ACC112 (cell line): ENCODE data around the gene RGS12.

Experiments used
- H2AFZ ChIP-seq: fragments of 200-600 bp; sonication (generic); one replicate; pipeline ENCODE4 v1.6.0; 2017; ENCODE audit warnings: antibody characterized with exemption, low read length; ENCODE audit not compliant: unreplicated experiment
- H3K27ac ChIP-seq: fragments of 200-600 bp; sonication (generic); 2 replicates; pipeline ENCODE4 v1.5.1; 2014; ENCODE audit warnings: low read depth, mild to moderate bottlenecking, antibody characterized with exemption, low read length, moderate library complexity
- H3K27me3 ChIP-seq: fragments of 200-600 bp; sonication (generic); 2 replicates; pipeline ENCODE4 v1.6.1; 2014; ENCODE audit warnings: mild to moderate bottlenecking, antibody characterized with exemption, low read length, moderate library complexity, mixed read lengths; ENCODE audit not compliant: insufficient read depth
- H3K36me3 ChIP-seq: fragments of 200-600 bp; sonication (generic); 2 replicates; pipeline ENCODE4 v1.6.1; 2016; ENCODE audit warnings: mild to moderate bottlenecking, antibody characterized with exemption, low read length, moderate library complexity, mixed read lengths; ENCODE audit not compliant: insufficient read depth
- H3K4me1 ChIP-seq: fragments of 200-600 bp; sonication (generic); one replicate; pipeline ENCODE4 v1.6.1; 2016; ENCODE audit warnings: low read length, mixed read lengths; ENCODE audit not compliant: insufficient read depth, unreplicated experiment, control insufficient read depth
- H3K4me3 ChIP-seq: fragments of 200-600 bp; sonication (generic); 2 replicates; pipeline ENCODE4 v1.5.1; 2014; ENCODE audit warnings: mild to moderate bottlenecking, low read depth, low read length
- H3K79me2 ChIP-seq: fragments of 200-600 bp; sonication (generic); one replicate; pipeline ENCODE4 v1.6.0; 2016; ENCODE audit warnings: low read length; ENCODE audit not compliant: control insufficient read depth, unreplicated experiment, insufficient read depth

The RGS12 gene

GRCh38 chr4:3249711-3250437 lies 42.9 kb upstream of the RGS12 start:
- no peak overlapping the region for H3K27ac ChIP-seq
- H2AFZ ChIP-seq = no peak overlapping the region
- no peaks in the 10 kb centered on the region for H3K79me2 ChIP-seq
- no peaks in the 10 kb centered on the region for H3K36me3 ChIP-seq
- no peaks in the 10 kb centered on the region for H3K27me3 ChIP-seq
- no peaks in the 10 kb centered on the region for H3K4me1 ChIP-seq
- H3K4me3 ChIP-seq = no peak overlapping the region

- no peaks in the 10 kb centered on the region for H3K4me1 ChIP-seq
- no peaks in the 10 kb centered on the region for H3K36me3 ChIP-seq
- no peak overlapping the region for H2AFZ ChIP-seq
- H3K27ac ChIP-seq = no peak overlapping the region
- no peak overlapping the region for H3K4me3 ChIP-seq
- no peaks in the 10 kb centered on the region for H3K27me3 ChIP-seq
- H3K79me2 ChIP-seq = no peaks in the 10 kb centered on the region
Observed at GRCh38 chr4:3250438-3250955, 42.3 kb upstream of the RGS12 start.

- H3K36me3 ChIP-seq = no peaks in the 10 kb centered on the region
- H3K4me1 ChIP-seq = no peaks in the 10 kb centered on the region
- H3K4me3 ChIP-seq = no peak overlapping the region
- H3K27me3 ChIP-seq = no peaks in the 10 kb centered on the region
- H3K79me2 ChIP-seq = no peaks in the 10 kb centered on the region
- no peak overlapping the region for H2AFZ ChIP-seq
- no peak overlapping the region for H3K27ac ChIP-seq
Observed at GRCh38 chr4:3250956-3251690, 41.7 kb upstream of the RGS12 start.

GRCh38 chr4:3251691-3252479 lies 40.9 kb upstream of the RGS12 start:
- Histone ChIP-seq H3K27me3 (no peaks in the 10 kb centered on the region), H3K4me3 (no peak overlapping the region), H3K36me3 (no peaks in the 10 kb centered on the region), H3K27ac (no peak overlapping the region), H3K79me2 (no peaks in the 10 kb centered on the region), H2AFZ (no peak overlapping the region), H3K4me1 (no peaks in the 10 kb centered on the region)

GRCh38 chr4:3252480-3252828 lies 40.4 kb upstream of the RGS12 start:
- H3K4me1 ChIP-seq = no peaks in the 10 kb centered on the region
- H2AFZ ChIP-seq = no peak overlapping the region
- H3K79me2 ChIP-seq = no peaks in the 10 kb centered on the region
- no peaks in the 10 kb centered on the region for H3K27me3 ChIP-seq
- H3K36me3 ChIP-seq = no peaks in the 10 kb centered on the region
- no peak overlapping the region for H3K27ac ChIP-seq
- H3K4me3 ChIP-seq = no peak overlapping the region

GRCh38 chr4:3252831-3253641 lies 39.8 kb upstream of the RGS12 start:
- Histone ChIP-seq H3K27ac (no peak overlapping the region), H3K4me1 (no peaks in the 10 kb centered on the region), H3K79me2 (no peaks in the 10 kb centered on the region), H3K27me3 (no peaks in the 10 kb centered on the region), H3K36me3 (no peaks in the 10 kb centered on the region), H2AFZ (no peak overlapping the region), H3K4me3 (no peak overlapping the region)

- Histone ChIP-seq H3K79me2 (no peaks in the 10 kb centered on the region), H3K27ac (no peak overlapping the region), H2AFZ (no peak overlapping the region), H3K27me3 (no peaks in the 10 kb centered on the region), H3K36me3 (no peaks in the 10 kb centered on the region), H3K4me1 (no peaks in the 10 kb centered on the region), H3K4me3 (no peak overlapping the region)
Observed at GRCh38 chr4:3253808-3254207, 39.0 kb upstream of the RGS12 start.

DNA sequence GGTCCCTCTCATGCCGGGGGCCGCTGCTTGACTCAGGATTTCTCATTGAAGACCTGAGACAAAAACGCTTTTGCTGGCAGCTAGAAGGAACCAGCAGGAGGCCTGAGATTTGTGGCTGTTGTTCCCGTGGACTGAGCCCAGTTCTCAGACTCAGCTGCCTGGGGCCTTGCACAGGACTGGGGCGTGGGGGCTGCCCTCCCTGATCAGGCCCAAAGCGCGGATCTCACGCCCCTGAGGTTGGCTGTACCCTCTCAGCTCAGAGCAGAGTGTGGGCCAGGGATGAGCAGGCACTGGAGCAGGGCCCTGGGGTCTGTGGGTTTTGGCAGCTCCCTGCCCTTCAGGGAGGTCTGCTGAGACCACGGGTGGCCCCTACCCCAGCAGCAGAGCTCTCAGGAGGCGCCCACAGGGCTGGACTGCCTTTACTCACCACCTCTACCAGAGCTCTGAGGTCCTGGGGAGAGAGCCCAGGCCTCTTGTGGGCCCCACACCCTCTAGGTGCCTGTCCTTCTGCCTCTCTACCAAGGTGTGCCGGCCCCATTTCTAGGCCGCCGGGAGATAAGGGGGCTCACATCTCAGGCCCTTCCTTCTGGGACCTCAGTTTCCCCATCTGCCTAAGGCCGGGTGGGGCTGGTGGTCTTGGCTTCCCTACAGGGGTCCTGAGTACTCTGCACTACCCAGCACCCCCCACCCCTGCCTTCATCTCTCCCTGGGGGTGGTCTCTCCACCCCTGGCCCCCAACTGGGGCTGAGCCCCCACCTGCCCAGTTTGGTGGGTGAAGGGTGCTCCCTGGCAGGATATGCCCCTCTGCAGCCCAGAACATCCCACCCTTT lies 38.3 kb upstream of the RGS12 start:
- no peak overlapping the region for H2AFZ ChIP-seq
- no peaks in the 10 kb centered on the region for H3K79me2 ChIP-seq
- H3K4me1 ChIP-seq = no peaks in the 10 kb centered on the region
- no peak overlapping the region for H3K27ac ChIP-seq
- H3K27me3 ChIP-seq = no peaks in the 10 kb centered on the region
- no peaks in the 10 kb centered on the region for H3K36me3 ChIP-seq
- H3K4me3 ChIP-seq = no peak overlapping the region

DNA sequence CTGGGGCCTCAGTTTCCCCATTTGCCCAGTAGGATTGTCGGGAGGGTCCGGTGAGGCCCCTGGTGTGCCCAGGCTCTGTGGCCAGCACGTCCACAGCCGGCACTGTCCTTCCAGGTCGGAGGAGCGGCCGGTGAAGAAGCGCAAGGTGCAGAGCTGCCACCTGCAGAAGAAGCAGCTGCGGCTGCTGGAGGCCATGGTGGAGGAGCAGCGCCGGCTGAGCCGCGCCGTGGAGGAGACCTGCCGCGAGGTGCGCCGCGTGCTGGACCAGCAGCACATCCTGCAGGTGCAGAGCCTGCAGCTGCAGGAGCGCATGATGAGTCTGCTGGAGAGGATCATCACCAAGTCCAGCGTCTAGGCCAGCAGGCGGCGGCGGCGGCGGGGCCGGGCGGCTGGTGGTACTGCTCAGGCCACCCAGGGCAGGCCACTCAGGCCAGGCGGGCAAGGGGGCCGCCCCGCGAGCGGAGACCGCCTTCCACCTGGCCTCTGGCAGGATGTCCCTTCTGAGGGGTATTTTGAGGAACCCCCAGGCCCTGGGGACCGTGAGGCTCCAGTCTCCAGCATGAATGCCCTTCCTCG lies 37.1 kb upstream of the RGS12 start:
- no peaks in the 10 kb centered on the region for H3K4me1 ChIP-seq
- no peak overlapping the region for H2AFZ ChIP-seq
- no peak overlapping the region for H3K27ac ChIP-seq

More for the DNA sequence above, 37.1 kb upstream of the RGS12 start:
- Histone ChIP-seq H3K36me3 (no peaks in the 10 kb centered on the region), H3K79me2 (no peaks in the 10 kb centered on the region), H3K4me3 (no peak overlapping the region), H3K27me3 (no peaks in the 10 kb centered on the region)
